ENCODE results near the gene UBAC1.
A peak's percentile ranks its signal among the peaks of the same experiment; 100 is the strongest.

Gene UBAC1

DNA sequence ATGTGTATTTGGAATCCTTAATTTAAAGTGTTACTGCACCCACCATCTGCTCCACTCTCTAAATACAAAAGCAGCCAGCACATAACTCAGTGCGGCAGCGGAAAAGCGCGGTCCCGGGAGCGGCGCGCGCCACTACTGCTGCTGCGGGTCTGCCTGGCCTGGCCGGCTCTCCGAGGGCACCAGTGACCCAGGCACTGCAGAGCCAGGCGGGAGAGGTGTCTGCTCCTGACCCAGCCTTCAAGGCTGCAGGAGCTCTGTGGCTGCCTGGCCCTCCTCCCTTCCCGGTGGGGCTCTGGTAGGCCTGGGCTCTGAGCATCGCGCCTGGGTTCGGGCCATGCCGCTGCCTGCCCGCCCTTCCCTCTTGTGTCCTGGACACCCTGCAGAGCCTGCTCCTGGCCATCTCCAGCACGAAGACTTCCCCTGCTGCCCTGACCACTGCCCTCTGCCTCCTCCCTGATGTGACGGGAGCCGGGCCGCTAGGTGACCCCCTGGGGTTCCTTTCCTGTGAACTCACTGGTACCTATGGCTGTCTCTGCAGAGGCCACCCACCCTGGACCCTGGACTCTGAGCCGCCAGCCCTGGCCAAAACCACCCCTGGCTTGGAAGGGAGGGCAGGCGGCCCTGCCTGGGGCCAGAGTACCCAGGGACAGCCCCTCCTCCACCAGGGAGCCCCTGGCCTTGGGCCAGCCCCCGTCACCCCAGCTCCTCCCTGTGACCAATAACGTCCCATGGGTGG is 32.8 kb upstream of the UBAC1 start:
- H3K36me3 ChIP-seq (ENCODE audit: control insufficient read depth in 4 of 4, insufficient read depth in 4 of 4, low read length in 3 of 4) = no peaks in the 10 kb centered on the region
- no peak overlapping the region for H3K4me3 ChIP-seq (ENCODE audit: control insufficient read depth in 1 of 7, extremely low read depth in 1 of 7, insufficient read depth in 4 of 7, low read depth in 2 of 7, low read length in 6 of 7)
- CTCF ChIA-PET = interaction anchor here (1.0 to 1.3 kb wide), 3 partner anchors 26 to 129 kb away, joined by 3 to 4 read pairs (median 3); no protein-coding TSS in a partner anchor
- POLR2A ChIA-PET = no interaction called here
- no peak for DNase-seq
- WGBS (ENCODE audit: insufficient coverage) = 86% methylated on average over 19 of the region's 27 CpGs
- H3K27me3 ChIP-seq (replicated peaks in 2 of 5; ENCODE audit: control insufficient read depth in 4 of 5, insufficient read depth in 5 of 5, low read length in 4 of 5) = no peaks in the 10 kb centered on the region
- no peak overlapping the region for H3K27ac ChIP-seq (ENCODE audit: insufficient read depth in 1 of 2, low read depth in 1 of 2, low read length in 2 of 2, poor library complexity in 1 of 2, severe bottlenecking in 2 of 2)
- no peaks in the 10 kb centered on the region for H3K9me3 ChIP-seq (ENCODE audit: control extremely low read depth in 1 of 5, control insufficient read depth in 4 of 5, insufficient read depth in 2 of 5, low read depth in 1 of 5, low read length in 4 of 5)
- peaks cover 0 to 72% (median 61%) of the 10 kb centered on the region in 4 experiments for H3K4me1 ChIP-seq (ENCODE audit: control extremely low read depth in 1 of 4, control insufficient read depth in 4 of 4, insufficient read depth in 4 of 4, low read length in 3 of 4)

DNA sequence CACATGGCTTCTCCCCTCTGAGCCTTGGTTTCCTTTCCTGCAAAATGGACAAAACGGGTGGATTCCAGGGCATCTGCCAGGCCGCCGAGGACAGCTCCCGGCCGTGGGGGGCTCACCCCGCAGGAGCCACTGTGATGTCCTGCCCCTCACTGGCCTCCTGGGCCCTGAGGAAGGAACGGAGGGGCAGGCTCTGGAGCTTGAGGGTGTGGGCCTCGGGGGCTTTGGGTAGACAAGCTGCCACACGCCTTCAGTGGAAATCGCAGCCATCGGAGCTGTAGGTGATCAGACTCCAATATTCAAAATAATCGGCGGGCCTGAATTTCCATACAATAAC is 32.2 kb upstream of the UBAC1 start:
- Histone ChIP-seq H3K4me3 (ENCODE audit: control insufficient read depth in 1 of 7, extremely low read depth in 1 of 7, insufficient read depth in 4 of 7, low read depth in 2 of 7, low read length in 6 of 7) (peak overlapping the region in 2 of 7 experiments; percentile 8 to 40), H3K27me3 (replicated peaks in 2 of 5; ENCODE audit: control insufficient read depth in 4 of 5, insufficient read depth in 5 of 5, low read length in 4 of 5) (no peaks in the 10 kb centered on the region), H3K9me3 (ENCODE audit: control extremely low read depth in 1 of 5, control insufficient read depth in 4 of 5, insufficient read depth in 2 of 5, low read depth in 1 of 5, low read length in 4 of 5) (no peaks in the 10 kb centered on the region), H3K36me3 (ENCODE audit: control insufficient read depth in 4 of 4, insufficient read depth in 4 of 4, low read length in 3 of 4) (no peaks in the 10 kb centered on the region), H3K4me1 (ENCODE audit: control extremely low read depth in 1 of 4, control insufficient read depth in 4 of 4, insufficient read depth in 4 of 4, low read length in 3 of 4) (peaks cover 0 to 78% (median 63%) of the 10 kb centered on the region in 4 experiments), H3K27ac (ENCODE audit: insufficient read depth in 1 of 2, low read depth in 1 of 2, low read length in 2 of 2, poor library complexity in 1 of 2, severe bottlenecking in 2 of 2) (no peak overlapping the region)
- DNase-seq = no peak
- POLR2A ChIA-PET = no interaction called here
- WGBS (ENCODE audit: insufficient coverage) = 90% methylated on average over 8 of the region's 13 CpGs
- CTCF ChIA-PET = interaction anchor here (1.0 to 1.3 kb wide), 2 partner anchors 25 to 63 kb away, joined by 3 to 4 read pairs; no protein-coding TSS in a partner anchor

DNA sequence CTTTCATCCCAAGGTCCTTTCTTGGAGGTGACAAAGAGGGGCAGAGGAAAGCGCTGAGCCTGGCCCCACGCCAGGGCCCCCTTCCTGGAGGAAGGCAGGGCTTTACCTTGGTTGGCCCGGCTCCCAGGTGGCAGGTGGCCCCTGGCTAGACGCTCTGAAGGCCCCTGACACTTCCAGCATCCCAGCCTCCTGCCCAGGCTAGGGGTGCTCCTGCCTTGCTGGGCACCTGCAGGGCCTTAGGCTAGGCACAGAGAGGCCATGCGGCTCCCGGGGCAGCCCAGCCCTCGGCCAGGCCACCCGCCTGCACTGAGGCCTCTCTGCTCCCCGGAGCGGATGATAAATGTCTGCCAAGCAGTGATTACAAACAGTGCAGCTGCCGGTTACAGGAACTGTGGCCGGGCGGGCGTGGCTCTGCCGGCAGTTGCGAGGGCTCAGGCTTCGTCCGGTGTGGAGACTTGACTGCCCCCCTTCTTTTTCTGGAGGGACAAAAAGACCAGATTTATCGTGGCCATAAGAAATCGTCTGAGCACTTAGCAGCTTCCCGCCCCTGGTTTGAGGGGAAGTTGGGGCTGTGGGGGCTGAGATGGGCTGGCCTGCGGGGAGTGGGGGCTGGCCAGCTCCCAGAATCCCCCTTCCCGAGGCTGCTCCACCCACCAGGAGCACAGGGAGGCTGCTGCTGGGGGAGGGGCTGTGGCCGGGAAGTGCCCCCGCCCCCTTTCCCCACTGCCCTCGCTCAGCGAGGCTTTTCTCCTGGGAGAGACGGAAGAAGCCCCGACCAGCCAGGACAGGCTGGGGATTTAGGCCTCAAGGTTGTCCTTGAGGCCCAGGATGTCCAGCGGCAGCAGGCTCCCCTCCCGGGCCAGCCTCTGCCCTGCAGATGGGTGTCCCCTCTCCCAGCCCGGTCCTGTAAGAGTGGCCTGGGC is 31.6 kb upstream of the UBAC1 start:
- Histone ChIP-seq H3K27me3 (replicated peaks in 2 of 5; ENCODE audit: control insufficient read depth in 4 of 5, insufficient read depth in 5 of 5, low read length in 4 of 5) (no peaks in the 10 kb centered on the region), H3K4me1 (ENCODE audit: control extremely low read depth in 1 of 4, control insufficient read depth in 4 of 4, insufficient read depth in 4 of 4, low read length in 3 of 4) (peaks cover 0 to 79% (median 63%) of the 10 kb centered on the region in 4 experiments), H3K9me3 (ENCODE audit: control extremely low read depth in 1 of 5, control insufficient read depth in 4 of 5, insufficient read depth in 2 of 5, low read depth in 1 of 5, low read length in 4 of 5) (no peaks in the 10 kb centered on the region), H3K4me3 (ENCODE audit: control insufficient read depth in 1 of 7, extremely low read depth in 1 of 7, insufficient read depth in 4 of 7, low read depth in 2 of 7, low read length in 6 of 7) (peak overlapping the region in 2 of 7 experiments; percentile 8 to 40), H3K27ac (ENCODE audit: insufficient read depth in 1 of 2, low read depth in 1 of 2, low read length in 2 of 2, poor library complexity in 1 of 2, severe bottlenecking in 2 of 2) (no peak overlapping the region), H3K36me3 (ENCODE audit: control insufficient read depth in 4 of 4, insufficient read depth in 4 of 4, low read length in 3 of 4) (no peaks in the 10 kb centered on the region)
- 5% methylated on average over 30 of the region's 32 CpGs for WGBS (ENCODE audit: insufficient coverage)
- DNase-seq = peak; percentile 64 to 92 (median 87)
- ChIA-PET CTCF (interaction anchor here (1.0 to 1.3 kb wide), 3 partner anchors 24 to 64 kb away, joined by 3 to 4 read pairs (median 3); no protein-coding TSS in a partner anchor), POLR2A (interaction anchor here (0.7 kb wide), 1 partner anchor 97 kb away, joined by 3 read pairs; no protein-coding TSS in a partner anchor)

DNA sequence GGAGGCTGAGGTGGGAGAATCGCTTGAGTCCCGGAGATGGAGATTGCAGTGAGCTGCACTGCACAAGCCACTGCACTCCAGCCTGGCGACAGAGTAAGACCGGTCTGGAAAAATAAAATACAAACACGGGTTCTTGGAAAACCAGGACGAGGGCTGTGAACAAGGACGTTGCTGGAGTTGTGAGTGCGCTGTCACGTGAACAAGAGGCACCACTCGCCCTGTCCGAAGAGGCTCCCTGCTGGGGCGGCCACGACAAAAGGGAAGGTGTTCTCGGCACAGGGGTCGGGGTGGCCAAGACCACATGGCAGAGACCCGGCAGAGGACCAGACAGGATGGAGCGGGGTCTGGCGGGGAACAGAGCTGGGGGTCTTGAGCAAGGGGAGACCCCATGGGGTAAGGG is 30.6 kb upstream of the UBAC1 start:
- Histone ChIP-seq H3K4me1 (ENCODE audit: control extremely low read depth in 1 of 4, control insufficient read depth in 4 of 4, insufficient read depth in 4 of 4, low read length in 3 of 4) (peaks cover 0 to 73% (median 60%) of the 10 kb centered on the region in 4 experiments), H3K36me3 (ENCODE audit: control insufficient read depth in 4 of 4, insufficient read depth in 4 of 4, low read length in 3 of 4) (no peaks in the 10 kb centered on the region), H3K4me3 (ENCODE audit: control insufficient read depth in 1 of 7, extremely low read depth in 1 of 7, insufficient read depth in 4 of 7, low read depth in 2 of 7, low read length in 6 of 7) (no peak overlapping the region), H3K27ac (ENCODE audit: insufficient read depth in 1 of 2, low read depth in 1 of 2, low read length in 2 of 2, poor library complexity in 1 of 2, severe bottlenecking in 2 of 2) (no peak overlapping the region), H3K27me3 (replicated peaks in 2 of 5; ENCODE audit: control insufficient read depth in 4 of 5, insufficient read depth in 5 of 5, low read length in 4 of 5) (no peaks in the 10 kb centered on the region), H3K9me3 (ENCODE audit: control extremely low read depth in 1 of 5, control insufficient read depth in 4 of 5, insufficient read depth in 2 of 5, low read depth in 1 of 5, low read length in 4 of 5) (no peaks in the 10 kb centered on the region)
- POLR2A ChIA-PET = interaction anchor here (0.7 kb wide), 1 partner anchor 98 kb away, joined by 3 read pairs; no protein-coding TSS in a partner anchor
- CTCF ChIA-PET = interaction anchor here (1.0 to 1.2 kb wide), 2 partner anchors 23 to 24 kb away, joined by 3 to 4 read pairs; no protein-coding TSS in a partner anchor
- DNase-seq = no peak
- WGBS (ENCODE audit: insufficient coverage) = 89% methylated on average over 11 of the region's 18 CpGs

DNA sequence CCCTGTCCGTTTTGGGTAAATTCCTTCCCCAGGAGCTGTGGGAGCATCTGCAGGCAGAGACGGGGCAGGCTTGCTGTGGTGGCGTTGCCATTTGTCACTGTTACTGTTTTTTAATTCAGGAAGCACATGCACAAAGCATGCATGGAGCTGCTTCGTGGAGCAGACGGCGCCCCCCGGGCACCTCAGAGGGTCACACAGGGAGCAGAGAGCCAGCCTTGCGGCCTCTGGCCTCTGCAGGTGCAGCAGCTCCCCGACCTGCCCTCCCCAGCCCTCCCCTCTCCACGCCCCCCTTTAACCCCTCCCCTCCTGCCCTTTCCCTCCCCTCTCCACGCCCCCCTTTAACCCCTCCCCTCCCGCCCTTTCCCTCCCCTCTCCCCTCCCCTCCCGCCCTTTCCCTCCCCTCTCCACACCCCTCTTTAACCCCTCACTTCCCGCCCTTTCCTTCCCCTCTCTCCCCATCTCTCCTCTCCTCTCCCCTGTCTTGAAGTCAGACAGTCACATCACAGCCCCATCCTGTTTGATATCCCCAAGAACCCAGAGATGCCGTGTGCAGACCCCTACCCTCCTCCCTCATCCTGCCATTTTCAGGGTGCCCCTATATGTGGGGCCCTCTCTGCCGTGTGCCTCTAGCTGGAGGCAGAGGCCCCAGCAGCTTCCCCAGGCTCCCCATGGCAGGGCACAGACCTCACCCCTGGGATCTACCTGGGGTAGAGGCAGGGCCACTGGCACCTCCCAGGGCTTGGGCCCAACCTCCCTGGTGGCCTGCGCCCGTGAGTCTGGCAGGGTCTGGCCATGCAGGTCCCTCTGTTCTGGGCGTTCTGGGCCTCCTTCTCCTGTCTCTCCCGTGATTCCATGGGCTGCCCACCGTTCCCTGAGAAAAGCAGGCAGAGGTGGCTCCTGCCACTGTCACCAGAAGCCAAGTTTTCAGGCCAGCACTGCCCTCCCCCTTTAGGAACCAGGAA is 29.6 kb upstream of the UBAC1 start:
- peak overlapping the region in 3 of 7 experiments; percentile 44 to 57 (median 48) for H3K4me3 ChIP-seq (ENCODE audit: control insufficient read depth in 1 of 7, extremely low read depth in 1 of 7, insufficient read depth in 4 of 7, low read depth in 2 of 7, low read length in 6 of 7)
- H3K27me3 ChIP-seq (replicated peaks in 2 of 5; ENCODE audit: control insufficient read depth in 4 of 5, insufficient read depth in 5 of 5, low read length in 4 of 5) = no peaks in the 10 kb centered on the region
- peaks cover 0 to 76% (median 62%) of the 10 kb centered on the region in 4 experiments for H3K4me1 ChIP-seq (ENCODE audit: control extremely low read depth in 1 of 4, control insufficient read depth in 4 of 4, insufficient read depth in 4 of 4, low read length in 3 of 4)
- H3K27ac ChIP-seq (ENCODE audit: insufficient read depth in 1 of 2, low read depth in 1 of 2, low read length in 2 of 2, poor library complexity in 1 of 2, severe bottlenecking in 2 of 2) = no peak overlapping the region
- H3K36me3 ChIP-seq (ENCODE audit: control insufficient read depth in 4 of 4, insufficient read depth in 4 of 4, low read length in 3 of 4) = no peaks in the 10 kb centered on the region
- ChIA-PET POLR2A (interaction anchor here (1.4 to 1.6 kb wide), 2 partner anchors 11 to 21 kb away, joined by 5 read pairs; no protein-coding TSS in a partner anchor), CTCF (interaction anchor here (1.1 to 6.1 kb wide), 4 partner anchors 10 to 25 kb away, joined by 3 to 43 read pairs (median 8); no protein-coding TSS in a partner anchor)
- 27% methylated on average over 14 of the region's 21 CpGs for WGBS (ENCODE audit: insufficient coverage)
- DNase-seq = peak; percentile 90 to 91 (median 91)
- H3K9me3 ChIP-seq (ENCODE audit: control extremely low read depth in 1 of 5, control insufficient read depth in 4 of 5, insufficient read depth in 2 of 5, low read depth in 1 of 5, low read length in 4 of 5) = no peaks in the 10 kb centered on the region

Measured in common myeloid progenitor, CD34-positive (primary cell).